Activated effector memory CD4-positive, alpha-beta T cell treated with anti-CD3 and anti-CD28 coated beads, Interleukin-2, amount 50 U/mL, for 16 hours (primary cell): Measurements from ENCODE around the gene ANKEF1.

ENCODE experiments used
- DNase-seq: peaks from one replicate; pipeline ENCODE4 v3.0.0-alpha.2; 2020

Gene ANKEF1

GRCh38 chr20:10090588-10091166 is 55.9 kb downstream of the ANKEF1 start:
- peak; percentile 63 for DNase-seq

- DNase-seq = no peak
These were observed 58.4 kb downstream of the ANKEF1 start for GRCh38 chr20:10093087-10093591.

- no peak for DNase-seq
These were observed 59.9 kb downstream of the ANKEF1 start for GRCh38 chr20:10094566-10095173.

- no peak for DNase-seq
These were observed 62.0 kb downstream of the ANKEF1 start for GRCh38 chr20:10096790-10097189.

GRCh38 chr20:10105046-10105445 is 70.3 kb downstream of the ANKEF1 start:
- no peak for DNase-seq
